ENCODE data around the gene GJB1.
"Not testable (repeated sequence)": the region's sequence is repeated elsewhere in the genome, so short reads cannot be mapped to it uniquely, and the experiment has no call there.

GJB1 gene

DNA sequence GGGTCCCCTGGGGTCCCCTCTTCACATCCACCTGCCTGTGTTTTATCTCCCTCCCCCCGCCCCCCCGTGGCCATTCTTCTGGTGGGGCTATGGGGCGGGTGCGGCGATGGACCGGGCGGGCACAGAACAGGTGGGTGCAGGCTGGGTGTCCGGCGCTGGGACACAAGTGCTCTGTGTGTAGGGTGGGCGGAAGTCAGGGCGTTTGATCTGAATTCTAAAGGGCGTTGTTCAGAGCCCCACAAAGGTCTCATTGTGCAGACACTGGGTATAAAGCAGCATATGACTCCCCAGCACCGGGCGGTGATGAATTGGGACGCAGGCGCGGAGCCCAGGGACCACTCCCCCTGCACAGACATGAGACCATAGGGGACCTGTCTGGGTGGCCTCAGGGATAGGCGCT, at the start of gene GJB1:
Gene GJB1 (plus strand): TSS at position 296 of the 400 bp plus-strand sequence. CDS start 484 bp downstream, outside the sequence.
- no peak for DNase-seq (ENCODE audit: low read depth in 2 of 2)

- no peak for DNase-seq (ENCODE audit: low read depth in 2 of 2)
Measured at GRCh38 chrX:71173440-71173839, 49.6 kb upstream of the GJB1 start.

DNA sequence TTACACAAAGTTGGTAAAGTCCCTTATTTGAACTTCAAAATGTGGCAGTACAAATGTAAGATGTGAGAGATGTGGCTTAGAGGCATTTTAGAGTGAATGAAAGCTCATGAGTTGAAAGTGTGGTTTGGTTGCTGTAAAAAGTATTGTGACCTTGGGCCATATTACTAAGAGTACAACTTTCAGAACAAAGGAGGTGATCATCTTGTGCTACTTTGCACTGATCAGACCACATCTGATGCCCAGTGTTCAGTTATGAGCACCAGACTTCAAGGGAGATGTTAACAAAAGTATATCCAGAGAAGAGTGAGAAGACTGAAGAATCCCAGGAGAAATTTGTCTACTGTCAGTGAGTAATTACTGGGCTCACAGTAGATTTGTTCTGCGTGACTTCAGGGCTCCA, 48.2 kb upstream of the GJB1 start:
- no peak for DNase-seq (ENCODE audit: low read depth in 2 of 2)

- DNase-seq (ENCODE audit: low read depth in 2 of 2) = no peak
Measured at GRCh38 chrX:71175531-71175930, 47.5 kb upstream of the GJB1 start.

DNA sequence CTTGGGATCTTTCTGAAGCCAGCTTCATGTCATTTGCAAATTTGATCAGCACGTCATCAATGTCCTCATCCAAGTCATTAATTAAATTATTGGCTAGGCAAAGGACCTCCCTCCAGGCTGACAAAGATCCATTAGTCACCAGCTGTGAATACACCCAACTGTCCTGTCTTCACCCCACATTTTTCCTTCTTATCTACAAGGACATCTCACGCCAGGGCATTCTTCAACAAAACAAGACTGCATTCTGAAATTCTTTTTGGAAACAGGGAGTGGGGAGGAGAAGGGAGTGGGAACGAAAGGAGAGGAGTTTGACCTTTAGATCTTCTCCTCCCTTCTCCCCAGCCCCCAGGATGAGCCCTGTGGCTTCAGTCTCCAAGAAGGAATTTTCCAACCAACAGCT, 45.7 kb upstream of the GJB1 start:
- DNase-seq (ENCODE audit: low read depth in 2 of 2) = no peak

- peak in 1 of 2 donors; percentile 4 for DNase-seq (ENCODE audit: low read depth in 2 of 2)
Measured at GRCh38 chrX:71178908-71179307, 44.1 kb upstream of the GJB1 start.

DNA sequence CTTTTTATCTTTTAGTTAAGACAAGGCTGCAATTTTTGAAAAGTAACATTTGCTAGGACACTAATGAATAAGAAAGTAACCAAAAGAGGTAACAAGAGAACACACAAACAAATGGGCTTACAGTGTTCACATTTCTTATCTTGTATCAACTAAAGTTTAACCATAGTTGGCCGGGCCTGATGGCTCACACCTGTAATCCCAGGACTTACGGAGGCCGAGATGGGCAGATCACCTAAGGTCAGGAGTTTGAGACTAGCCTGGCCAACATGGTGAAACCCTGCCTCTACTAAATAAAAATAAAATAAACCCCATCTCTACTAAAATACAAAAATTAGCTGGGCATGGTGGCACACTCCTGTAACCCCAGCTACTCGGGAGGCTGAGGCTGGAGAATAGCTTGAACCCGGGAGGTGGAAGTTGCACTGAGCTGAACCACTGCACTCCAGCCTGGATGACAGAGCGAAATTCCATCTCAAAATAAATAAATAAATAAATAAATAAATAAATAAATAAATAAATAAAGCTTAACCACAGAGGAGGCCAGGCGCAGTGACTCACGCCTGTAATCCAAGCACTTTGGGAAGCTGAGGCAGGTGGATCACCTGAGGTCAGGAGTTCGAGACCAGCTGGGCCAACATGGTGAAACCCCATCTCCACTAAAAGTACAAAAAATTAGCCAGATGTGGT, 42.3 kb upstream of the GJB1 start:
- DNase-seq (ENCODE audit: low read depth in 2 of 2) = not testable (repeated sequence)

GRCh38 chrX:71181558-71181909, 41.5 kb upstream of the GJB1 start:
- peak; percentile 1 to 13 for DNase-seq (ENCODE audit: low read depth in 2 of 2)

GRCh38 chrX:71181910-71182799, 40.9 kb upstream of the GJB1 start:
- DNase-seq (ENCODE audit: low read depth in 2 of 2) = peak; percentile 58 to 72

DNA sequence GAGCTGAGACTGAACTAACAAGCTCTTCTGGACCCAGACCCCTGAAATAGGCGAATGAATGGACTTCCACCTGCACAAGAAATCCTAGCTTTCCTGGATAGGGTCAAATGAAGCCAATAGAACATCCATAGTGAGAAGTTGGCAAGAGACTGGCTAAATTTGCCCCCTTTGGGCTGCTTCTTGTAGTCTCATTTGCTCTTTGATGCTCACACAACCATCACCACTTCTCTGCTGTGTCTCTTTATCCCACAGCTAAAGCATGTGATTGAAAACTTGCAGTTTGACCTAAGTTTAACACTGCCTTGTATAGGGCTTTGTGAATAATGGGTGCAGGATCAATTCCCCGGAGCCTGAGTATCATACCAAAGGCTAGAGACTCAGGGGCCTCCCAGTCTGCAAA, 40.2 kb upstream of the GJB1 start:
- no peak for DNase-seq (ENCODE audit: low read depth in 2 of 2)

- DNase-seq (ENCODE audit: low read depth in 2 of 2) = no peak
Measured at GRCh38 chrX:71183341-71183740, 39.7 kb upstream of the GJB1 start.

GRCh38 chrX:71184092-71184491, 38.9 kb upstream of the GJB1 start:
- DNase-seq (ENCODE audit: low read depth in 2 of 2) = no peak

- no peak for DNase-seq (ENCODE audit: low read depth in 2 of 2)
Measured at GRCh38 chrX:71184803-71185495, 38.1 kb upstream of the GJB1 start.

DNA sequence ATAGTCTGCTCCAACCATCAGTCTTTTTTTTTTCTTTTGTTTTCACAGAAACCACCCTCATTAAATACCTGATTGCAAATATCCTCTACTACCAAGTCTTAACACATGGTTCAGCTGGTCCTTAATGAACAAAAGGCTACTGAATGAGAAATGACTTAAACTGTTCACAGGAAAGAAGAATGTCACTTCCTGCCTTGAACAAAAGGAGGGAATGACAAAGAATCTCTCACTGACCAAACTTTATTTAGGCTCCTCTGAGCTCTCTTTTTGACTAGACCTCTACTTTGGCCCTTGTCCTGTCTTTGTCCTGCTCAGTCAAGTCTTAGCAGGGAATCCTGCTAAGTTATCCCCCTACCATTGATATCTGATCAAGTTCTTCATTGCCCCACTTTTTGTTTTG, 31.8 kb upstream of the GJB1 start:
- no peak for DNase-seq (ENCODE audit: low read depth in 2 of 2)

- DNase-seq (ENCODE audit: low read depth in 2 of 2) = no peak
Measured at GRCh38 chrX:71195964-71196649, 26.9 kb upstream of the GJB1 start.

DNA sequence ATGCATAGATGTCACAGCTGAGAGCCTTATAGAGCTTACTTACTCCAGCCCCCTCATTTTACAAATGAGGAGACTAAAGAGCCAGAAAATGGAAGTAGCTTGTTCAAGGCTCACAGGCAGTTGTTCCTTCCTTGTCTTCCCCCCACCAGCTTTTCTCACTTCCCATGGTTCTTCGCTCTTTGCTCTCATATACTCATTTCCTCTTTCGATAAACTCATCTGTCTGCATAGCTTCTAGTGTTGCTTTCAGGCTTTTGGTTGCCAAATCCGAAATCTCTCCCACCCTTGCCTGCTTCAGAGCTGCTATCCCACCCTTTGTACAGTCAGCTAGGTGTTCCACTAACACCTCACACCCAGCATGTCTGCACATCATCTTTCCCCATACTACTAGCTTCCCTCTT, 25.0 kb upstream of the GJB1 start:
- no peak for DNase-seq (ENCODE audit: low read depth in 2 of 2)

DNA sequence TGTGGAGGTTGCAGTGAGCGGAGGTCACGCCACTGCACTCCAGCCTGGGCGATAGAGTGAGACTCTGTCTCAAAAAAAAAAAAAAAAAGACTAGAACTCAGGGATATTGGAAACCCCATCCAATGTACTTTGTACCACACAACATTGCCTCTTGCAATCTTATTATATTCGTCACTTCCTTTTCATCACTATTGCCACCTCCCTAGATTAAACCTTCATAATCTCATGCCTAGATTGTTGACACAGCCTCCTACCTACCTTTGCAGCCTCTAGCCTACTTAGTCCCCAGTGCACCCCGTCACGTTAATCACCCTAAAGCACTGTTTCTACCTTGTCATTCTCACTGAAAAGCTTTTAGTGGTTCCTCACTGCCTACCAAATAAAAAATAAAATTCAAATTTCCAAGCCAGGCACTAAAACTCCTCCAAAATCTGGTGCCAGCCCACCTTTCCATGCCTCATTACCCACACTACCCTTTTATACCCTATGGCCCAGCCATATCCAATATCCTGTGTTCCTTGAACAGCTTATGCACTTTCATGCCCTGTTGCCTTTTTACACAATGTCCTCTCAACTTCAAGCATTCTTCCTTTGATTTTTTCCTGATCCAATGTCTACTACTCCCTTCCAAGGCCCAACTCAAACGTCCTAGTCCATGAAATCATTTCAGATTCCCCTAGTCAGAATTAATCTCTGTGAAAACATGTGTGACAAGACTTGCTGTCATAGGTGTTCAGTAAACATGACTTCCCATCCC, 23.6 kb upstream of the GJB1 start:
- DNase-seq (ENCODE audit: low read depth in 2 of 2) = no peak

- DNase-seq (ENCODE audit: low read depth in 2 of 2) = no peak
Measured at GRCh38 chrX:71210816-71211215, 12.2 kb upstream of the GJB1 start.

- no peak for DNase-seq (ENCODE audit: low read depth in 2 of 2)
Measured at GRCh38 chrX:71212536-71212935, 10.5 kb upstream of the GJB1 start.

GRCh38 chrX:71214152-71214551, 8.9 kb upstream of the GJB1 start:
- no peak for DNase-seq (ENCODE audit: low read depth in 2 of 2)

- no peak for DNase-seq (ENCODE audit: low read depth in 2 of 2)
Measured at GRCh38 chrX:71214604-71215337, 8.3 kb upstream of the GJB1 start.

All from stimulated activated CD8-positive, alpha-beta memory T cell treated with anti-CD3 and anti-CD28 coated beads, Interleukin-15, amount 100 ng/mL, for 4 hours (primary cell).